Endometrial microvascular endothelial cells (primary cell): ENCODE results near the gene SDF2. TPM values are rescaled to one million over a fixed set of nuclear protein-coding genes. Genes with fewer than 3 reads are reported as not detected.
"Not testable (repeated sequence)": the region's sequence is repeated elsewhere in the genome, so short reads cannot be mapped to it uniquely, and the experiment has no call there.

ENCODE experiments used
- in situ Hi-C: cut with HindIII; loops from 2 replicates; pipeline ENCODE4 v1.10.0; 2017; ENCODE audit warnings: low sequenced_read_pairs, low pct_unique_long_range_greater_than_20kb; ENCODE audit errors: inconsistent ontology term
- total RNA-seq: library from RNA; depleted of rRNA; stranded (reverse); fragments of >200 nt; gene quantifications from one replicate; pipeline ENCODE4 v1.2.3, GENCODE V29; 2015; ENCODE audit errors: inconsistent ontology term

Gene SDF2
- total RNA-seq, 1 donor from 2014 or later = 60.8 TPM

DNA sequence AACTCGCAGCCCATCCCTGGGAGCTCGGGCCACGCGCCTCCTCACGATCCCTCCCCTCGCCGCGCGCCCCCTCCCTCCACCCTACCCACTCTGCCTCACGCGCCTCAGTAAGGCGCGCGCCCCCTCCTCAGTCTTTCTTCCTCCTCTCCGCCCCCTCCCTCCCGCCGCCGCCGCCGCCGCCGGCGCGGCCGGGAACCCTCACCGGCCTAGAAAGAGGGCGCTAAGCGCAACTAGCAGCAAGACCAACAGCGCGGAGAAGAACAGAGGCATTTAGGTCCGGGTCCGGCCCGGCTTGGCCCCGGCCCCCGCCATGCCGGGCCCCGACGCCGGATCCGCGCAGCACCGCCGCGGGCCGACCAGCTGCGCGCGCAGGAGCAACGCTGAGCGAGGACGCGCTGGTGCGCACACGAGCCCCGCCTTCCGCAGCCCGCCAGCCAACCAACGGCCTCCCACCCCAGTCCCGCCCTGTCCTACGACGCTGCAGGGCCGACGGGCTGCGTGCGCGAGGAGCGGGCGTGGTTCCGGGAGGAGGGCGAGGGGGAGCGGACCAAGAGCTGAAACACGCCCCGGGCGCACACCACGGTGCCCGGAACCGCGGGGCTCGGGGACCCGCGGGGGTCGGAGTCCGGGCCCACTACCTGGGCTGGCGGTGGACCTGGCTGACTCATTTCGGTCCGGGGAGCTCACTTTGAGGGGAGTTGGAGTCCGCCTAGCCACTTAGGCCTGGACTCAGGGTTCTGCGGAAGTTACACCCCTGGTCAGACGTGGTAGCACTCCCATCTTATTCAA lies 16.7 kb downstream of the SDF2 start, which contains the start of gene BLTP2:
Gene BLTP2 (minus strand): TSS at position 372 of the 789 bp plus-strand sequence. CDS start 102 bp downstream, at position 270.
- in situ Hi-C loops = no loop called here

DNA sequence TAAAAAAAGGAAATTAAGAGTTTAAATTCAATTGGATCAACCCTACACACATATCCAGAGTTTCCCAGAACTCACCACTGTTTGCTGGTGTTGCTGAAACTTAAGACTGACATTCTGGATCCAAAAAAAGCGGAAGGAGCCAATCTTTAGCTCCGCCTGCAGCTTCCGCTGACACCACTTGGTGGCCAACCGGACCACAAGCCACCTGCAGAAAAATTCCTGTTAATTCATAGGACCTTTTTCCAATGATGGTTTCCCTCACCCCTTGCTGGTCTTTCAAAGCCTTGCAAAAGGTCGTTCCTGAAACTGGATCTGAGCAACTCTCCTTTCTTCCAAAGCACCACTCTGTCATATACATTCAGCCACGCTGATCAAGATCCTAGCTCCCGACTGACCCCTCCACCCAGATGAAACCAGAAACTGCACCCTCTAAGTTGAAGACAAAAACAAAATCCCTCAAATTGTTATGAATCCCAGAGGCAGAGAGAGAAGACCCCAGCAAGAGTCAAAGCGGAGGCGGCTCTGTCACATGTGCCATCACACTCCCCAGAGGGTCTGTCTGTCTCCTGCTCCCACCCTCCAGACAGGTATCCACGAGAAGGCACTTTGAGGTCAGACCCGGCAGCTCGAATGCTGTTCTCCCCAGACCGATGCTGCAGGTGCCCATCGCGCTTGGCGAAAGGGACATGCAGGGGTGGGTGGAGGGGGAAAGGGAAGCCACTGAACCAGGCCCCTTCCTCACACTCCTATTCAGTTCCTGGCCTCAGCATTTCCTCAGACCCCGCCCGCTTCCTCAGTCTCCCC lies 17.5 kb downstream of the SDF2 start:
- in situ Hi-C loops = no loop called here

DNA sequence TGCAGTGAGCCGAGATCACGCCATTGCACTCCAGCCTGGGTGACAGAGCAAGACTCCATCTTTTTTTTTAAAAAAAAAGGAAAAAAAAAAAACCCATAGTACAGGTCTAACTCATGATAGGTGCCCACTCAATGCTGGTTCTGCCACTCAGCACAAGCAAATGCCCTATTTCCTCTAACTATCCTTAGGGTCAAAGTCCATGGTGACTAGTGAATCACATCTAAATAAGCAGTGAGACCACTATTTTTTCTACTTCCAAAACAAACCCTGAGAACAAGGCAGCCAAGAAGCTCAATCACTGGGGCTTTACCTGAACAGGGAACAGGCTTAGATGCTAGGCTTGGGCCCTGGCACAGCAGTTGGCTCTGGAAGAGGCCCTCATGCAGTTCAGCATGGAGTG lies 20.1 kb downstream of the SDF2 start:
- in situ Hi-C loops = no loop called here

DNA sequence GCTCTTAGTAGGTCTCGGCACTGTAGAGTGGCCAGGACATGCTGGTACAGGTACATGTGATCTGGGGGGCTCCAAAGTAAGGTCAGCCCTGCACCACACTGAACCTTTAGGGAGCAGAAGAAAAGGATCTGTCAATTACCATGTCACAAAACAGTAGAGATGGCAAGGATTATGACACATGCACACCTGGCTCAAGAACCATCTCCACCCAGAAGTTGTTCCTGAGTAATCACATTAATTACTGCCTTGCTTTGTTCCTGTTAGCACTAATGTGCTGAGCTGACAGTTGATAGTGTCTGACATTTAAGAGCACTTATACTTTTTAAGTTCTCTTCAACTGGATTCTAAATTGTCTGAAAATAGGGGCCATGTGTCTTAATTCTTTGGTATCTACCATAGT lies 26.2 kb downstream of the SDF2 start:
- in situ Hi-C loops = no loop called here

DNA sequence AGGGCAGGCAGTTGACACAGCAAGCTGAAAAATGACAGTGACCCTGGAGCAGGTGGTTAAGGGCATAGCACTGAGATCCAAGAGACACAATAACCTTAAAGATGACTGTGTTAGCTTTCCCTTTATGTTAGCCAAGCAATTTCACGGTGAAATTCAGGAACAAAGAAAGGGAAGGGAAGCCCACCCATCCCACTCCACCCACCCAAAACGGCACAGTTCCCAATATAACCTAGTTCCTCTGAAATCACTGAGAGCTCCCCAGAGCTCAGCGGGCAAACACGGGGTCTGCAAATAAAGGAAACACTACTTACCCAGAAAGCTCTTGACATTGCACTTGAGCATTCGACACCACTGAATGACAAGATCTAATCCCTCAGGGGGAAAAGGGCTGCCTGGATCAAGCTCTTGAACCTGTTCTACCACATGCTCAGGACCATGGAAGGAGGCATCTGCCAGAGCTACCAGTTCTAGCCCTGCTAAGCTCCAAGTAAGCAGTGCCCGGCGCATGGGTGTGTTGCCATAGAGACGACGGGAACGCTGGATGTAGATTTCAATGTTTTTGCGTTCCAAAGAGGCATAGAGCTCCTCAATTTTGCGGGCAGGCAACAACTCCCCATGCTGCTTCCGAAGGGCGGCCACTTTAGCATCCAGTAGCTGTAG lies 27.4 kb downstream of the SDF2 start:
- in situ Hi-C loops = no loop called here

DNA sequence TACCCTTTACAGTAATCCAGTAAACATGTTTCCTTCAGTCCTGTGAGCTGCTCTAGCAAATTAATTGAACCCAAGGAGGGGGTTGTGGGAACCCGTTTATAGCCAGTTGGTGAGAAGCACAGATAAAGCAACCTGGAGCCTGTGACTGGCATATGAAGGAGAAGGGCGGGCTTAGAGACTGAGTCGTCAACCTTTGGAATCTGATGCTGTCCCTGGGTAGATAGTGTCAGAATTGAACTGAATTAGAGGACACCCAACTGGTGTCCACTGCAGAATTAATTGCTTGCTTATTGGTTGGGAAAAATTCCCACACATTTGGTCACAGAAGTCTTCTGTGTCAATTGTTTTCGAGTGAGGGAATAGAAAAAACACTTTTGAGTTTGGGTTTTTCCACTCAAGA lies 34.9 kb downstream of the SDF2 start:
- in situ Hi-C loops = no loop called here

DNA sequence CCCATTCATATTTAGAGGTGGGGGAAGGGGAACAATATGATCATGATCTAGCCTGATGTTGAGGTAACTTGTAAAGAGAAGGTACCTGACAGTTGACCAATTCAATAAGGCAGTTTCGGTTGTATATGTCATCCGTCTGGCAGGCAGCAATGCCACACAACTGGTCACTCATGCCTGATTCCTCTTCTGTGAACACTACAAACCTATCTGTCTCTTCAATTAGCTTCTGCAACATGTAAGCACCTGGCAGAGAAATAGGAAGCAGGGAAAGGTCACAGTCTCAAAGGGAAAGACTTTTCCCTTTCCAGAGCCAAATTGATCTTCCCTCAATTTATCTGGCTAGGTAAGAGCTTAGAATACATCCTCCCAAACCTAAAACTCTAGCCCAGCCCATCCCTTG lies 37.6 kb downstream of the SDF2 start:
- in situ Hi-C loops = no loop called here

DNA sequence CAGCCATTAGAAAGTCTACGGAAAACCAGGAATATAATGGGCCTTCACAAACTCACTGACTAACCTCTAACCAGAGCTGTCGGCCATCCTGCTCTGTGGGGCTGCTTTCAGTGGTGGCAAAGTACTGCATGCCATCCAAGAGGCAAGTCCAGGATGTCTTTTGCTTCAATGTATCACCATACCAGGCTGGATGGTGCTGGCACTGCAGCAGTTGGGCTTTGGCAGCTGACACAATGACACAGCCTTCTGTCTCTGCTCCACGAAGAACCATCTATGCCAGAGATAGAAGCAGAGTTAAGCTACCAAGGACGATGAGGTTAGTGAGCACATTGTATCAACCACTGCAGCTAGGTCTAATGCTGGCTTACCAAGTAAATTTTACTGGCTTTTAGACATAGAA lies 38.0 kb downstream of the SDF2 start:
- in situ Hi-C loops = no loop called here

DNA sequence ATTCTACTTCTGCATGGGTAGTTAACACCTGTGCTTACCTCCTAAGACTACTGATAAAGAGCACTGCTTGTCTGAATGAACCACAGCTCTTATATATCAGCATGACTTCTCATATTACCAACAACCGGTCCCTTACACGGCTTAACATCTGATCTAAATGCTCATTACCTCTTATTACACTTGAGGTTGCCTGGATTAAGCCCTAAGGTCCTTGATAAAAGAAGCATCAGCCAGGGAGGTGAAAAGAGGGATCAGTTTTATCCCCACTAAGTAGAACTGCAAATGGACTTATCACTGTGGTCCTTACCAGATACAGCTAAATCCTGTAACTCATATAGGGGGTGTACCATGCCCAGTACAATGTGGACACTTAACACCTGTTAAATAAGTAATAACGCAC lies 39.5 kb downstream of the SDF2 start:
- in situ Hi-C loops = no loop called here

DNA sequence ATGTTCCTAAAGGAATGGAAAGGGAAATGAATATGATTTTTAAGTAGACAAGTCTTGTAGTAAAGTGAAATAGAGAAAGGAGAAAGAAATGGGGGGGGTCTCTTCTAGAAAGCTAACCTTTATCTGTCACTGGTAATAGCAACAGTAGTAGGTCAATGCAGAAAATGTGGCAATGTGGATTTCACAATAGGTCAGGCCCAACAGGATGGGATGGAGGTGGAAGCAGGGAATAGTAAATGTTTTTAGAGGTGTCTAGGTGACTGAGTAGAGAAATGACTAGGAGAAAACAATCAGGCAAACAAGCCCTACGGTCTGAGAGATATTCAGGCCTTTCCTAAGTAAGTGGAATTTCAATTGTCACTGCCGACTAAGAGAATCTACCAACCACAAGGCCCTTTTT lies 41.7 kb downstream of the SDF2 start:
- in situ Hi-C loops = no loop called here

DNA sequence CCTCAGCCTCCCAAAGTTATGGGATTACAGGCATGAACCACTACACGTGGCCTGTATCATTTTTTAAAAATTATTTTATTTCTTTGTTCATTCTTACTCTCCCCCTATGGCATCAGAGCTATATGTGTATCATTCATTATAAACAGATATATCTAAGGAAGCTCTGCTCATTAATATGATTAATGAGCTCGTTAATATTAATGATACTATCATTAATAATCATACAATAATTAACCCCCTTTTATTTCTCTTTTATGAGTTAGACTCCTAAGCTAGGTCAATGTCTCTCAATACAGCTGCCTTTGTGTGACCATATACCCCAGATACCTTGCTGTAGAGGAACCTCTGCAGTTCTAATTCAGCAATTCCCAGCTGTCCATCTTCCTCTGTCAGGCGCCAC lies 43.2 kb downstream of the SDF2 start:
- in situ Hi-C loops = no loop called here

DNA sequence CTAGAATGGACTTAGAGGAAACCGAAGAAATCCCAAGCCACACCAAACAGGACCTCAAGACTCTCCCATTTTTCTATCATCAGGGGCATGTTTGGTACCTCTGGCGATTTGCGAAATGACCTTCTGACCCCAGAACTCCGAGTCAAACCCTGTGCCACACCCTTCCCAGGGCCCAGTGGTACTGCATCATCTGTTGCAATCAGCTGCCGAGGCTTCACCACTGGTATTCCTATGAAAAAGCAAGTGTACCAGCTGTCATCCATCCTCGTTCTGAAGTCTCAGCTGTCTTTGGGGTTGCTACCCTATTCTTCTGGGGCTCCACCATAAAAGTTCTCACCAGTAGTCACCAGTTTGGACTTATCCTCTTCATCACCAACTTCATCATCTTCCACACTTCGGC lies 45.4 kb downstream of the SDF2 start:
- in situ Hi-C loops = no loop called here

DNA sequence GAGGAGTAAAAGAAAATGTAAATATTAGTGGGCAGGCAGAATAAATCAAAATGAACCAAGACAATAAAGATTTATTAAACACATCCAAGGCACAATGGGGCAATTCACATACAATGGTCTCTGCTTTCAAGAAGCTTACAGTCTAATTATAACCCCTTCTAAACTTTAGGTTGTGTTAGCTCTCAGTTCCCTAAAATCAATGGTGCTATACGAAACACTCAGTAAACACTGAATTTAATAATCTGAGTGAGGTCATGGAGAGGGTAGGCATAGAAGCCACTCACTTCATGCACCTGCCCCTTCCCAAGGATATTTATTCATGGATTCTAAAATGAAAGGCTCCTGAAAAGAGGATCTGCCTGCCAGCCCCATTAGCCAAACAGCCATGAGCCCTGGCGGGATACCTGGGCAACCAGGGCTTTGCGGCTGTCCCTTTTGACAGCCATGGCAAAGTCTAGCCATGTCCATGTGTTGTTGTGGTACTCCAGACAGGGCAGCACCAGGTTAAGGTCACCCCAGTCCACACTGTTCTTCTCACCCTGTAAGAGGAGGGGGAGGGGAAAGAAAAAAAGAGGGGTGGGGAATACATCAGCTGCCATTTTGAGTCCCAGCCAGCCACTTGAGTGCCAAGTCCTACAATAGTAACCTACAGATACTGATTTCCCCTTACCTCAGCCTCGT lies 46.3 kb downstream of the SDF2 start:
- in situ Hi-C loops = no loop called here

DNA sequence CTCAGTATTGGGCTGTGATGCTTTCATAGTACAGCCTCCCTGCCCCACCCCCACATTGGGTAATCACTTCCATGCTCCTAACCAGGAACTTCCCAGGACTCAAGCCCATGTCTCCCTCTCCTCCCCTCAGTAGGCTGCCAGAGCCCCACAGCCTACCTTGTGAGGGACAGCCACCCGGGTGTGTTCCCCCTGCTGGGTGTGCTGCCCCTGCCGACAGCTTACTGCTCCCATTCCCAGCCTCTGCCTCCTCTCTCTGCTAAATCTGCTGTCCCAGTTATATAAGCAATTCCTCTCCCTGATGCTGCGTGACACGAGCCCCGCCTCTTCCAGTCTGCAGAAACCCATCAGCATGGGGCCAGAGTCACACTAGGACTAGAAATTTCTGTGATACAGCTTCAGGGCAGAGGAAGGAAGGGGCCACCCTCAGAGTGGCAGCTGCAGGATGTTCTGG lies 47.8 kb downstream of the SDF2 start, which contains the start of gene RSKR:
Gene RSKR (minus strand): TSS at position 255 of the 451 bp plus-strand sequence. CDS start 24 bp downstream, at position 231.
- in situ Hi-C loops = no loop called here

DNA sequence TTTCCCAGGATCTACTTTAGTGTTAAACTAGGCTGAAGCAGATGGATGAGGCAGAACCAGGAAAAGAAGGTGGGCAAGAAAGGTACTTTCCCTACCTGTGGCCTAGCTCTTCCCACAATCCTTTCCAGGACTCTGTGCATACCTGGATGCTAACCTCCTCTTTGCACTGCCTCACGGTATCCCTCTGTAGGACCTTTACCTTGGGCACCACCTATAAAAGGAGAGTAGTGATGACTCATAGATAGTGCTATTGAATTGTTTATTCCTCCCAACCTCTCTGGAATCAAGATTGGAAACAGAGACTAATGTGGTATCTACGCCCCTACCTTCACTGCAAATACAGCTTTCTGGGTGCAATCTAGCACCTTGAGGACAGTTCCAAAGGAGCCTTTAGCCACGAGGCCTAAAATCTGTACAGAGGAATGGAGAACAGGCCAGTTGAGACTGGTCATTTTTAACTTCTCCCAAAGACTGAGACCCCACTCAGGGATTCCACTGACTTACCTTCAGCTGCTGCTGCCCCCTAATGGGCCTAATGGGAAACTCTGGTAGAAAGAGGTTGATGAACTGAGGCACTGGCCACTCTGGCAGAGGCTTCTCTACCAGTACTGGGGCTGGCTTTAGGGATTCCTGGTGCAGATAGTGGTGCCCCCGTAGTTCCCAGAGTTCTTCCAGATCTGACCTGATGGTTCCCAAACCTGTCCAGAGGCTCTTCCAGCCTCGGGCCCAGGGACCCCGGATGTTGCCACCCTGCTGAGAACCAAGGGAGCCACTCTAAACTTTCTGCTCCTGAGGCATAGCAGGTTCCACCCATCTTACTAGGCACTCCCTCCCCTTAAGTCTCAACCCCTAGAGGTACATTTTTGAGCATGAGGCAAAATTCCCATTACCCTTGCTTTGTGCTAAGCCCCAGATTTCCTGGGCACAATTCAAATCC lies 48.5 kb downstream of the SDF2 start:
- in situ Hi-C loops = no loop called here

DNA sequence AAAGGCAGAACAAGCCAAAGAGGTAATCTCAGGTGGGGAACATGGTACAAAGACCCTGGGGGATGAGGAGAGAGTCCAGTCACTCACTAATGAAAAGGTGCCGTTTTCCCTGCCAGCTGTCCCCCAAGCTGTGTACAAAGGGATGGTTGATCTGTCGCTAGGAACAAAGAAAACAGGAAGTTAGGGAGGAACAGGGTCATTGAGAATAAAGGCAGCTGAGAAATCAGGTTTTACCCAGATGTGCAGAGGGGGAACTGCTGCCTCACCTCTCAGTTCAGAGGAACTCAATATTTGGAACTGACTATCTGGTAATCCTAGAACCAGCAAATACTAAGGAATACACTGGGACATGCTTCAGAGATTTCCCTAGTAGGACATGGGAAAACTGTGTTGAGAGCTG lies 49.2 kb downstream of the SDF2 start:
- in situ Hi-C loops = no loop called here

DNA sequence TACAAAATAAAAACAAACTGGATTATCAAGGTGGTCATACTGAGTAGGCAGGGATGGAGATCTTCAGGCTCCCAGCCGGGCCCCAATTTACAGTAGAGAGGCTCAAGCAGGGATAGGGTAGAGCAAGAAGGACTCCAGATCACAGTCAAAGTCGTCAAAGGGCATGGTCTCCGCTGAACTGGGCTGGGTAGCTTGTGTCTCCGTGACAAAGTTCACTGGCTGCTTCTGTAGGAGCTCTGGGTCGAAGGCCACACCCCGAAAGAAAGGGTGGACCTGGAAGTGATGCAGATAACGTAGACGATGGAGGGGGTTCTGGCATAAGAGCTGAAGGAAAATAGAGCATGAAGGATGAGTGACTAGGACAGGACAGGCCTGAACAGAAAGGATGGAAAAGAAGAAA lies 51.3 kb downstream of the SDF2 start:
- in situ Hi-C loops = no loop called here

DNA sequence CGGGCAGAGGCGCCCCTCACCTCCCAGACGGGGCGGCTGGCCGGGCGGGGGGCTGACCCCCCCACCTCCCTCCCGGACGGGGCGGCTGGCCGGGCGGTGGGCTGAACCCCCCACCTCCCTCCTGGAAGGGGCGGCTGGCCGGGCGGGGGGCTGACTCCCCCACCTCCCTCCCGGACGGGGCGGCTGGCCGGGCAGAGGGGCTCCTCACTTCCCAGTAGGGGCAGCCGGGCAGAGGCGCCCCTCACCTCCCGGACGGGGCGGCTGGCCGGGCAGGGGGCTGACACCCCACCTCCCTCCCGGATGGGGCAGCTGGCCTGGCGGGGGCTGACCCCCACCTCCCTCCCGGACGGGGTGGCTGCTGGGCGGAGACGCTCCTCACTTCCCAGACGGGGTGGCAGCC lies 57.7 kb downstream of the SDF2 start:
- in situ Hi-C loops = not testable (repeated sequence)
